IPS-NIHi11 (cell line): ENCODE data around the gene OBI1.
"Not testable (repeated sequence)": the region's sequence is repeated elsewhere in the genome, so short reads cannot be mapped to it uniquely, and the experiment has no call there.

Experiments used
- DNase-seq: peaks from one replicate; pipeline ENCODE4 v3.0.0; 2012; ENCODE audit warnings: mixed read lengths, low spot score

OBI1 gene

GRCh38 chr13:78647109-78647678, 11.8 kb downstream of the OBI1 start:
- DNase-seq, result not testable (repeated sequence)

GRCh38 chr13:78638216-78638615, 20.7 kb downstream of the OBI1 start:
- DNase-seq, result no peak

GRCh38 chr13:78636495-78636894, 22.5 kb downstream of the OBI1 start:
- DNase-seq, result no peak

- DNase-seq, result no peak
Observed at GRCh38 chr13:78632996-78633395, 26.0 kb downstream of the OBI1 start.

- no peak for DNase-seq
Observed at GRCh38 chr13:78631077-78631476, 27.9 kb downstream of the OBI1 start.

- DNase-seq, result no peak
Observed at GRCh38 chr13:78630511-78630910, 28.4 kb downstream of the OBI1 start.

- no peak for DNase-seq
Observed at GRCh38 chr13:78625384-78625783, 33.6 kb downstream of the OBI1 start.

GRCh38 chr13:78623132-78623531, 35.8 kb downstream of the OBI1 start:
- no peak for DNase-seq

GRCh38 chr13:78620936-78621470, 38.0 kb downstream of the OBI1 start:
- no peak for DNase-seq

GRCh38 chr13:78618411-78618810, 40.5 kb downstream of the OBI1 start:
- no peak for DNase-seq

- DNase-seq, result no peak
Observed at GRCh38 chr13:78611040-78611439, 47.9 kb downstream of the OBI1 start.

- DNase-seq, result no peak
Observed at GRCh38 chr13:78610381-78610883, 48.5 kb downstream of the OBI1 start.

- no peak for DNase-seq
Observed at GRCh38 chr13:78609464-78610205, 49.3 kb downstream of the OBI1 start.

GRCh38 chr13:78608688-78609463, 50.1 kb downstream of the OBI1 start:
- no peak for DNase-seq

GRCh38 chr13:78608252-78608687, 50.7 kb downstream of the OBI1 start:
- DNase-seq, result no peak

GRCh38 chr13:78607409-78608251, 51.3 kb downstream of the OBI1 start:
- peak; percentile 48 for DNase-seq

- no peak for DNase-seq
Observed at GRCh38 chr13:78606471-78607408, 52.2 kb downstream of the OBI1 start.

- no peak for DNase-seq
Observed at GRCh38 chr13:78604782-78605611, 54.0 kb downstream of the OBI1 start.

GRCh38 chr13:78603240-78603957, 55.6 kb downstream of the OBI1 start, which contains the start of gene POU4F1:
Gene POU4F1 (minus strand): TSS chr13:78603552. CDS start chr13:78603326, 226 bp downstream.
- DNase-seq, result peak; percentile 89
